HepG2 (cell line): ENCODE measurements around the gene ACKR3. TPM values are rescaled to one million over a fixed set of nuclear protein-coding genes. Genes with fewer than 3 reads are reported as not detected.

Experiments used
- ATAC-seq: fragments of 200-7000 bp; cut with Tn5 transposase; 3 replicates; pipeline ENCODE4 v1.9.1; 2020; ENCODE audit warnings: mild to moderate bottlenecking, moderate library complexity
- BruUV-seq: library from RNA; stranded (reverse); fragments of 400-500 nt; replicated peaks from 2 replicates; lab custom pipeline; 2021; lab: Mats Ljungman, UMichigan
- CTCF ChIA-PET: fragments of 300-600 bp; formaldehyde crosslinking; extraction: SDS; loops from one replicate; lab custom pipeline; 2021; ENCODE audit warnings: low total read pairs, inconsistent platforms, low intra/inter-chr PET ratio; lab: Yijun Ruan, JAX
- POLR2A ChIA-PET: fragments of 350-600 bp; sonication (Branson Sonifier 250); formaldehyde crosslinking; loops from one replicate; lab custom pipeline; 2020; ENCODE audit warnings: antibody characterized with exemption, inconsistent platforms; lab: Yijun Ruan, JAX
- DNase-seq: peaks from one replicate; pipeline ENCODE4 v3.0.0-alpha.2; 2015; ENCODE audit warnings: low spot score
- FAIRE-seq: peaks from 3 replicates; lab custom pipeline; 2011; peaks lifted over from hg19 to GRCh38; lab: Jason Lieb, UNC
- H2AFZ ChIP-seq: one replicate; pipeline ENCODE4 v1.6.1; 2011; ENCODE audit warnings: low read length, inconsistent platforms
- H3K27ac ChIP-seq: fragments of 300-600 bp; 3 replicates; pipeline ENCODE4 v1.8.0; 2011; ENCODE audit warnings: mixed run types, mild to moderate bottlenecking, mixed read lengths, low read length, inconsistent platforms; ENCODE audit not compliant: insufficient read depth; ENCODE audit errors: extremely low read length
- H3K27me3 ChIP-seq, 2 experiments: fragments of 200-600 bp in 1 of 2; 2 replicates in 1 of 2; 3 replicates in 1 of 2; pipeline versions ENCODE4 v1.6.0 to v1.8.0; 2011; ENCODE audit warnings: low read length in 2 of 2, mild to moderate bottlenecking in 2 of 2, moderate library complexity in 2 of 2, inconsistent platforms in 1 of 2; ENCODE audit not compliant: insufficient read depth in 2 of 2, control insufficient read depth in 1 of 2
- H3K36me3 ChIP-seq, 2 experiments: fragments of 200-600 bp in 1 of 2; replicated peaks in 1 of 2; 2 replicates in 1 of 2; 3 replicates in 1 of 2; pipeline versions ENCODE4 v1.5.1 to v1.8.0; 2011; ENCODE audit warnings: low read length in 2 of 2, inconsistent platforms in 1 of 2; ENCODE audit not compliant: insufficient read depth in 2 of 2, control insufficient read depth in 1 of 2
- H3K4me1 ChIP-seq: 2 replicates; pipeline ENCODE4 v1.5.1; 2012; ENCODE audit warnings: low read length, inconsistent platforms; ENCODE audit not compliant: insufficient read depth
- H3K4me2 ChIP-seq: 2 replicates; pipeline ENCODE4 v1.6.0; 2011; ENCODE audit warnings: low read depth, low read length, inconsistent platforms
- H3K4me3 ChIP-seq, 3 experiments: fragments of 200-600 bp in 1 of 3; sonication (generic), shearing (Covaris generic) in 1 of 3; replicated peaks in 1 of 3; 2 replicates each; pipeline ENCODE4 v1.5.1; 2011 to 2016; ENCODE audit warnings: low read length in 3 of 3, inconsistent platforms in 2 of 3, low read depth in 2 of 3, mild to moderate bottlenecking in 2 of 3, control low read depth in 1 of 3, mixed read lengths in 1 of 3; ENCODE audit not compliant: insufficient read depth in 1 of 3
- H3K79me2 ChIP-seq: one replicate; pipeline ENCODE4 v1.6.1; 2011; ENCODE audit warnings: low read length, inconsistent platforms; ENCODE audit not compliant: insufficient read depth
- H3K9ac ChIP-seq: 2 replicates; pipeline ENCODE4 v1.6.0; 2011; ENCODE audit warnings: mild to moderate bottlenecking, low read depth, low read length, inconsistent platforms; ENCODE audit not compliant: insufficient read depth
- H3K9me3 ChIP-seq: 2 replicates; pipeline ENCODE4 v1.5.1; 2012; ENCODE audit warnings: mild to moderate bottlenecking, low read length
- H4K20me1 ChIP-seq: 2 replicates; pipeline ENCODE4 v1.6.0; 2011; ENCODE audit warnings: inconsistent platforms, mild to moderate bottlenecking, low read length, moderate library complexity; ENCODE audit not compliant: insufficient read depth
- FOXK2 ChIP-seq: fragments of 450-650 bp; IDR thresholded peaks from 2 replicates; pipeline ENCODE4 v1.6.1; 2016
- MAFF ChIP-seq: IDR thresholded peaks from 2 replicates; pipeline ENCODE4 v1.6.1; 2011; ENCODE audit warnings: low read depth, low read length, improper control_type of control experiment
- MAFK ChIP-seq, 2 experiments: IDR thresholded peaks in 1 of 2; conservative IDR thresholded peaks in 1 of 2; 2 replicates each; pipeline ENCODE4 v1.6.1; 2011; ENCODE audit warnings: improper control_type of control experiment in 2 of 2, low read length in 2 of 2
- ZFP36 ChIP-seq: fragments of 150-350 bp; IDR thresholded peaks from 2 replicates; pipeline ENCODE4 v1.6.1; 2018; ENCODE audit warnings: borderline replicate concordance, low read length, low read depth; ENCODE audit not compliant: partially characterized antibody
- in situ Hi-C: cut with HindIII; loops from 2 replicates; pipeline ENCODE4 v1.10.0; 2017; ENCODE audit warnings: low pct_unique_long_range_greater_than_20kb; ENCODE audit not compliant: extremely low pct_ligation_motif_present
- intact Hi-C: fragments of 100-400 bp; cut with micrococcal nuclease; formaldehyde crosslinking; loops from one replicate; pipeline ENCODE4 v1.10.0; 2022; ENCODE audit not compliant: unreplicated experiment
- polyA plus RNA-seq, 8 experiments: library from polyadenylated mRNA; depleted of rRNA in 3 of 8; stranded (reverse) in 7 of 8; unstranded in 1 of 8; fragments of >200 nt; fragmentation: Illumina TruSeq in 4 of 8; extraction: Trizol in 4 of 8; gene quantifications; 2 replicates each; pipeline versions ENCODE4 v1.2.1 to v1.2.3, GENCODE V29; 2011 to 2016; ENCODE audit warnings: low read depth in 4 of 8, missing spikeins in 1 of 8, mixed read lengths in 1 of 8; ENCODE audit not compliant: insufficient read depth in 1 of 8
- total RNA-seq, 5 experiments: library from RNA; depleted of rRNA; stranded (reverse); fragments of >200 nt; fragmentation: Illumina TruSeq; extraction: Trizol; gene quantifications; 2 replicates each; pipeline ENCODE4 v1.2.3, GENCODE V29; 2016; ENCODE audit warnings: low read depth in 1 of 5
- TF ChIP-seq, protein P1 (sequence below): fragments of 450-650 bp; IDR thresholded peaks from 2 replicates; pipeline ENCODE4 v1.6.1; 2017
- TF ChIP-seq, protein P2 (sequence below): sonication (generic); formaldehyde crosslinking; IDR thresholded peaks from 2 replicates; pipeline ENCODE4 v1.8.0; 2022; ENCODE audit warnings: mild to moderate bottlenecking, missing genetic modification reagents

The ACKR3 gene
- total and polyA plus RNA-seq, 2 of the 13 experiments (the other 11 are each of a cell fraction or from before 2014, with no cell fraction given): not detected

DNA sequence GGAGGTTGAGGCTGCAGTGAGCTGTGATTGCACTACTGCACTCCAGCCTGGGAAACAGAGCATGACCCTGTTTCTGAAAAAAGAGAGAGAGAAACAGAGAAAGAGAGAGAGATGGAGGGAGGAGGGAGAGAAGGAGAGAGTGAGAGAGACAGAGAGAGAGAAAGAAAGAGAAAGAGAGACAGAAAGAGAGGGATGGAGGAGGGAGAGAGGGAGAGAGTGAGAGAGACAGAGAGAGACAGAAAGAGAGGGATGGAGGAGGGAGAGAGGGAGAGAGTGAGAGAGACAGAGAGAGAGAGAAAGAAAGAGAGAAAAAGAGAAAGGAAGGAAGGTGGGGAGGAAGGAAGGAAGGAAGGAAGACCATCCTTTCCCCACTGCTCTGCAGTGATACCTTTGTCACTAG, 48.1 kb upstream of the ACKR3 start:
- ChIA-PET CTCF (no interaction called here), POLR2A (no interaction called here)
- Histone ChIP-seq H3K36me3 (no peaks in the 10 kb centered on the region), H3K4me2 (no peak overlapping the region), H3K27me3 (peaks cover 1 to 29% of the 10 kb centered on the region in 2 experiments; a peak in 2 of 5 replicates), H3K79me2 (no peaks in the 10 kb centered on the region), H3K9ac (no peak overlapping the region), H4K20me1 (no peaks in the 10 kb centered on the region), H3K4me1 (no peaks in the 10 kb centered on the region), H3K4me3 (no peak overlapping the region), H3K27ac (no peak overlapping the region), H2AFZ (no peak overlapping the region), H3K9me3 (no peaks in the 10 kb centered on the region)
- intact Hi-C loops: no loop called here
- no TSS peak for BruUV-seq
- ATAC-seq (no peak), FAIRE-seq (no peak), DNase-seq (no peak)
- 0 out of 2 replicates have a peak, but pooled peaks have one; percentile 23 for TF ChIP-seq FOXK2
- TF ChIP-seq, protein P1, sequence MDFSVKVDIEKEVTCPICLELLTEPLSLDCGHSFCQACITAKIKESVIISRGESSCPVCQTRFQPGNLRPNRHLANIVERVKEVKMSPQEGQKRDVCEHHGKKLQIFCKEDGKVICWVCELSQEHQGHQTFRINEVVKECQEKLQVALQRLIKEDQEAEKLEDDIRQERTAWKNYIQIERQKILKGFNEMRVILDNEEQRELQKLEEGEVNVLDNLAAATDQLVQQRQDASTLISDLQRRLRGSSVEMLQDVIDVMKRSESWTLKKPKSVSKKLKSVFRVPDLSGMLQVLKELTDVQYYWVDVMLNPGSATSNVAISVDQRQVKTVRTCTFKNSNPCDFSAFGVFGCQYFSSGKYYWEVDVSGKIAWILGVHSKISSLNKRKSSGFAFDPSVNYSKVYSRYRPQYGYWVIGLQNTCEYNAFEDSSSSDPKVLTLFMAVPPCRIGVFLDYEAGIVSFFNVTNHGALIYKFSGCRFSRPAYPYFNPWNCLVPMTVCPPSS: peak; percentile 78; the same call in 1 of the 2 replicates
- TF ChIP-seq, protein P2, sequence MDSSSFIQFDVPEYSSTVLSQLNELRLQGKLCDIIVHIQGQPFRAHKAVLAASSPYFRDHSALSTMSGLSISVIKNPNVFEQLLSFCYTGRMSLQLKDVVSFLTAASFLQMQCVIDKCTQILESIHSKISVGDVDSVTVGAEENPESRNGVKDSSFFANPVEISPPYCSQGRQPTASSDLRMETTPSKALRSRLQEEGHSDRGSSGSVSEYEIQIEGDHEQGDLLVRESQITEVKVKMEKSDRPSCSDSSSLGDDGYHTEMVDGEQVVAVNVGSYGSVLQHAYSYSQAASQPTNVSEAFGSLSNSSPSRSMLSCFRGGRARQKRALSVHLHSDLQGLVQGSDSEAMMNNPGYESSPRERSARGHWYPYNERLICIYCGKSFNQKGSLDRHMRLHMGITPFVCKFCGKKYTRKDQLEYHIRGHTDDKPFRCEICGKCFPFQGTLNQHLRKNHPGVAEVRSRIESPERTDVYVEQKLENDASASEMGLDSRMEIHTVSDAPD (CRISPR knock-in tag): no peak
- in situ Hi-C loops: no loop called here

DNA sequence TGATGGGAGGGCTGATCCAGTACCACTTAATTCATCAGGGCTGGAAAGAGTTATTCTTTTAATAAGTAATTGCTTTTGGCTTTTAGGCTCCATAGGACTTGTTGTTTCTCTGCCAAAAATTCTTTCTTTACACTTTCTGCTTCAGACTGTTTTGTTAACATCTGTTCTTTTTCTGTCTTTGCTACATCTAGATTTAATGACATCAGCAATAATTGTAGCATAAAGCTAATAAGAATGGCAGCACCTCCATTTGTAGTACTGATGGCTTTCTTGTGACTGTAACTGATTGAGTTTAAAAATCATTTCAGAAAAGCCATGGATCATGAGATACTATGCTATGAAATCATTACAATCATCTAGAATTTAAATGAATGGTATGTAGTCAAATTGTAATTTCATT, 46.4 kb upstream of the ACKR3 start:
- ChIA-PET POLR2A (no interaction called here), CTCF (no interaction called here)
- in situ Hi-C loops: no loop called here
- H3K4me3 ChIP-seq: no peak overlapping the region
- H3K4me2 ChIP-seq: no peak overlapping the region
- DNase-seq: no peak
- no peaks in the 10 kb centered on the region for H3K4me1 ChIP-seq
- H3K9ac ChIP-seq: no peak overlapping the region
- H3K9me3 ChIP-seq: no peaks in the 10 kb centered on the region
- H3K27ac ChIP-seq: no peak overlapping the region
- ATAC-seq: no peak
- intact Hi-C loops: no loop called here
- H4K20me1 ChIP-seq: no peaks in the 10 kb centered on the region
- FAIRE-seq: no peak
- BruUV-seq: no TSS peak
- peaks cover 1 to 26% of the 10 kb centered on the region in 2 experiments; a peak in 2 of 5 replicates for H3K27me3 ChIP-seq
- peak; percentile 82 for TF ChIP-seq MAFK (conservative IDR thresholded peaks at IDR 0.05 in 1 of 2, IDR thresholded peaks at IDR 0.05 in 1 of 2; ENCODE audit: low read length in 2 of 2)
- TF ChIP-seq MAFF: peak; percentile 75
- no peak for TF ChIP-seq ZFP36
- no peaks in the 10 kb centered on the region for H3K36me3 ChIP-seq
- H2AFZ ChIP-seq: no peak overlapping the region
- no peaks in the 10 kb centered on the region for H3K79me2 ChIP-seq
